Activated T-cell treated with anti-CD3 and anti-CD28 coated beads, Interleukin-2, amount 50 U/mL, for 4 hours (primary cell): Measurements from ENCODE around the gene MALAT1. TPM values are rescaled to one million over a fixed set of nuclear protein-coding genes. Genes with fewer than 3 reads are reported as not detected.
"Not testable (repeated sequence)": the region's sequence is repeated elsewhere in the genome, so short reads cannot be mapped to it uniquely, and the experiment has no call there.

Source experiments
- ATAC-seq, 2 donors: fragments of 200-7000 bp; cut with Tn5 transposase; one replicate each; pipeline ENCODE4 v1.10.0; 2021
- DNase-seq: peaks from one replicate; pipeline ENCODE4 v3.0.0-alpha.2; 2020
- H3K27me3 Mint-ChIP-seq: one replicate; pipeline ENCODE4 v1.8.0; 2021; ENCODE audit warnings: low read depth, mixed read lengths
- H3K36me3 Mint-ChIP-seq: one replicate; pipeline ENCODE4 v1.8.0; 2022; ENCODE audit warnings: mixed read lengths; ENCODE audit not compliant: insufficient read depth
- H3K4me1 Mint-ChIP-seq: one replicate; pipeline ENCODE4 v1.8.0; 2021; ENCODE audit warnings: low read depth, mixed read lengths
- H3K4me3 Mint-ChIP-seq: one replicate; pipeline ENCODE4 v1.8.0; 2021; ENCODE audit warnings: mild to moderate bottlenecking, moderate library complexity, mixed read lengths
- H3K9me3 Mint-ChIP-seq: one replicate; pipeline ENCODE4 v1.8.0; 2021; ENCODE audit warnings: mixed read lengths
- total RNA-seq, 3 donors: library from RNA; stranded (reverse); gene quantifications; one replicate each; pipeline ENCODE4 v1.2.1, GENCODE V29; 2021

MALAT1 gene
- total RNA-seq, 3 donors from 2014 or later, result 3,100 to 4,455 (median 3,753) TPM

DNA sequence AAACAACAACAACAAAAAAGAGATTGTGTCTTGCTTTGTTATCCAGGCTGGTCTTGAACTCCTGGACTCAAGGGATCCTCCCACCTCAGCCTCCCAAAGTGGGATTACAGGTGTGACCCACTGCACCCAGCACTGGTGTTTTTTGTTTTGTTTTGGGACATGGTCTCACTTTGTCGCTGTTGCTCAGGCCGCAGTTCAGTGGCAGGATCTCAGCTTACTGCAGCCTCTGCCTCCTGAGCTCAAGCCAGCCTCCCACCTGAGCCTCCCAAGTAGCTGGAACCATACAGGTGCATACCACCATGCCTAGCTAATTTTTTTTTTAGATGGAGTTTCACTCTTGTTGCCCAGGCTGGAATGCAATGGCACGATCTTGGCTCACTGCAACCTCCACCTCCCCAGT is 13.5 kb downstream of the MALAT1 start:
- H3K27me3 Mint-ChIP-seq, H3K36me3 Mint-ChIP-seq, DNase-seq, H3K4me3 Mint-ChIP-seq, H3K9me3 Mint-ChIP-seq, ATAC-seq: not testable (repeated sequence)
- peaks cover 20% of the 10 kb centered on the region for H3K4me1 Mint-ChIP-seq

DNA sequence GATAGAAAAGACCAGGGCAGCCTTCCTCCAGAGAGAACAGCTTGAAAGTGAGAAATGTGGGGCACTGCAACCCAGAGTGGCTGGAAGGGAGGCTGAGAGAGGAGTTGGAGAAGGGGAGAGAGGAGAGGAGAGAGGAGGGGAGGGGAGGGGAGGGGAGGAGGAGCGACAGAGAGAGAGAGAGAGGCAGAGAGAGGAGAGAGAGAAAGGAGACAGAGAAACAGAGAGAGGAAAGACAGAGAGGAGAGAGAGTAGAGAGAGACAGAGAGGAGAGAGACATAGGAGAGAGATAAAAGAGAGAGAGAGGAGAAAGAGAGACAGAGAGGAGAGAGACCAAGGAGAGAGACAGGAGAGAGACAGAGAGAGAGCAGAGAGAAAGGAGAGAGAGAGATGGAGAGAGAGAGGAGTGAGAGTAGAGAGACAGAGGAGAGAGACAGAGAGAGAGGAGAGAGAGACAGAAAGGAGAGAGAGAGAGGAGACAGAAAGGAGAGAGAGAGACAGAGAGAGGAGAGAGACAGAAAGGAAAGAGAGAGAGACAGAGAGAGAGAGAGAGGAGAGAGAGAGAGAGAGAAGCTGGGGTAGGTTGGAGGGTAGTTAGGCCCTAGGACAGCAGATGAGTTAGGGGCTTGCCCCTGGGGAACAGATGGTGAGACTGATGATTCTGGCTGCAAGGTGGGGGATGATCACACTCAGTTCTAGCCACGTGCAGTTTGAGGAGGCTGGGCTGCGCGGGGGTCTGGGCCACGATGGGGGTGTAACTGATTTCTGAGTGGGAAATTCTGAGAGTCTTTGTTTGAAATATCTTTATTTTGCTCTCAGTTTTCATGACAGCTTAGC is 17.5 kb downstream of the MALAT1 start:
- DNase-seq, result no peak
- H3K27me3 Mint-ChIP-seq, result no peaks in the 10 kb centered on the region
- H3K4me3 Mint-ChIP-seq, result no peak overlapping the region
- H3K9me3 Mint-ChIP-seq, result no peaks in the 10 kb centered on the region
- ATAC-seq, result peak in 1 of 2 donors; percentile 34
- peaks cover 8% of the 10 kb centered on the region for H3K4me1 Mint-ChIP-seq
- H3K36me3 Mint-ChIP-seq, result no peaks in the 10 kb centered on the region

DNA sequence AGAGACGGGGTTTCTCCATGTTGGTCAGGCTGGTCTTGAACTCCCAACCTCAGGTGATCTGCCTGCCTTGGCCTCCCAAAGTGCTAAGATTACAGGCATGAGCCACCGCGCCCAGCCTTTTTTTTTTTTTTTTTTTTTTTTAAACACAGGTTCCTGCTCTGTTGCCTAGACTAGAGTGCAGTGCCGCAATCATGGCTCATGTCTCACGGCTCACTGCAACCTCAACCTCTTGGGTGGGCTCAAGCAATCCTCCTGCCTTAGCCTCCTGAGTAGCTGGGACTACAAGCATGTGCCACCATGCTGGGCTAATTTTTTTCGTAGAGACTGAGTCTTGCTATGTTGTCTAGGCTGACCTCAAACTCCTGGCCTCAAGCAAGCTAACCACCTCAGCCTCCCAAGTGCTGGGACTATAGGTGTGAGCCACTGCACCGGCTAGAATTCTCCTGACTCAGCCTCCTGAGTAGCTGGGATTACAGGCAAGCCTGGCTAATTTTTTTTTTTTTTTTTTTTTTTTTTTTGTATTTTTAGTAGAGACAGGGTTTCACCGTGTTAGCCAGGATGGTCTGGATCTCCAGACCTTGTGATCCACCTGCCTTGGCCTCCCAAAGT is 20.2 kb downstream of the MALAT1 start:
- H3K27me3 Mint-ChIP-seq, ATAC-seq, H3K4me3 Mint-ChIP-seq, H3K36me3 Mint-ChIP-seq, H3K9me3 Mint-ChIP-seq, DNase-seq: not testable (repeated sequence)
- peaks cover 33% of the 10 kb centered on the region for H3K4me1 Mint-ChIP-seq

DNA sequence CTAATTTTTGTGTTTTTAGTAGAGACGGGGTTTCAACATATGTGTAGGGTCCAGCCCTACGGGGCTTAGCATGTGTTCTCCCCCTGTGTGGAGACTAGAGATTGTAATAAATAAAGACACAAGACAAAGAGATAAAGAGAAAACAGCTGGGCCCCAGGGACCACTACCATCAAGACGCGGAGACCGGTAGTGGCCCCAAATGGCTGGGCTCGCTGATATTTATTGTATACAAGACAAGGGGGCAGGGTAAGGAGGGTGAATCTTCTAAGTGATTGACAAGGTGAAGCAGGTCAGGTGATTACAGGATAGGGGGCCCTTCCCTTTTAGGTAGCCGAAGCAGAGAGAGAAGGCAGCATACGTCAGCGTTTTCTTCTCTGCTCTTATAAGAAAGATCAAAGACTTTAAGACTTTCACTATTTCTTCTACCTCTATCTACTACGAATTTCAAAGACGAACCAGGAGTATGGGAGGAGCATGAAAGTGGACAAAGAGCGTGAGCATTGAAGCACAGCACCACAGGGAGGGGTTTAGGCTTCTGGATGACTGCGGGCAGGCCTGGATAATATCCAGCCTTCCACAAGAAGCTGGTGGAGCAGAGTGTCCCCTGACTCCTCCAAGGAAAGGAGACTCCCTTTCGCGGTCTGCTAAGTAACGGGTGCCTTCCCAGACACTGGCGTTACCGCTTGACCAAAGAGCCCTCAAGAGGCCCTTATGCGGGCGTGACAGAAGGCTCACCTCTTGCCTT is 23.1 kb downstream of the MALAT1 start:
- H3K4me1 Mint-ChIP-seq, result peaks cover 47% of the 10 kb centered on the region
- not testable (repeated sequence) for H3K36me3 Mint-ChIP-seq, H3K27me3 Mint-ChIP-seq, DNase-seq, ATAC-seq, H3K9me3 Mint-ChIP-seq
- peak overlapping the region; percentile 75 for H3K4me3 Mint-ChIP-seq

DNA sequence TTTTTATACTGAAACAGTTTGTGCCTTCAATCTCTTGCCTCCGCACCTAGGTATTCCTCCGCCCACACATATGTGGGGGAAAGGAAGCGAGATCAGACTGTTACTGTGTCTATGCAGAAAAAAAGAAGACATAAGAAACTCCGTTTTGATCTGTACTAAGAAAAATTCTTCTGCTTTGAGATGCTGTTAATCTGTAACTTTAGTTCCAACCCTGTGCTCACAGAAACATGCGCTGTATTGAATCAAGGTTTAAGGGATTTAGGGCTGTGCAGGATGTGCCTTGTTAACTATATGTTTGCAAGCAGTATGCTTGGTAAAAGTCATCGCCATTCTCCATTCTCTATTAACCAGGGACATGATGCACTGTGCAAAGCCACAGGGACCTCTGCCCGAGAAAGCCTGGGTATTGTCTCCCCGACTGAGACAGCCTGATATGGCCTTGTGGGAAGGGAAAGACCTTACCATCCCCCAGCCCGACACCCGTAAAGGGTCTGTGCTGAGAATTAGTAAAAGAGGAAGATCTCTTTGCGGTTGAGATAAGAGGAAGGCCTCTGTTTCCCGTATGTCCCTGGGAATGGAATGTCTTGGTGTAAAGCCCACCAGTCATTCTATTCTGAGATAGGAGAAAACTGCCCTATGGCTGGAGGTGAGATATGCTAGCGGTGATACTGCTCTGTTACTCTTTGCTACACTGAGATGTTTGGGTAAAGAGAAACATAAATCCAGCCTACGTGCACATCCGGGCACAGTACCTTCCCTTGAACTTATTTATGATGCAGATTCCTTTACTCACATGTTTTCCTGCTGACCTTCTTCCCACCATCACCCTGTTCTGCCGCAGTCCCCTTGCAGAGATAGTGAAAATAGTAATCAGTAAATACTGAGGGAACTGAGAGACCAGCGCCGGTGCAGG is 24.1 kb downstream of the MALAT1 start:
- peak; percentile 49 for DNase-seq
- Mint-ChIP-seq H3K4me1 (peaks cover 51% of the 10 kb centered on the region), H3K4me3 (peak overlapping the region; percentile 75)
- ATAC-seq, H3K27me3 Mint-ChIP-seq, H3K9me3 Mint-ChIP-seq, H3K36me3 Mint-ChIP-seq: not testable (repeated sequence)

DNA sequence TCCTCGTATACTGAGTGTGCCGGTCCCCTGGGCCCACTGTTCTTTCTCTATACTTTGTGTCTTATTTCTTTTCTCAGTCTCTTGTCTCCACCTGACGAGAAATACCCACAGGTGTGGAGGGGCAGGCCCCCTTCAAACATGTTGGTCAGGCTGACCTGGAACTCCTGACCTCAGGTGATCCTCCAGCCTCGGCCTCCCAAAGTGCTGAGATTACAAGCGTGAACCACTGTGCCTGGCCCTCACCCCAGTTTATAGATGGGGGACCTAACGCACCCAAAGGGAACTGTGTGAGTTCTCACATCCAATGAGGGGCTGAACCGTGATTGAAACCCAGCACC is 24.8 kb downstream of the MALAT1 start:
- not testable (repeated sequence) for H3K27me3 Mint-ChIP-seq, H3K36me3 Mint-ChIP-seq, ATAC-seq, DNase-seq, H3K9me3 Mint-ChIP-seq
- peak overlapping the region; percentile 75 for H3K4me3 Mint-ChIP-seq
- H3K4me1 Mint-ChIP-seq, result peaks cover 51% of the 10 kb centered on the region

DNA sequence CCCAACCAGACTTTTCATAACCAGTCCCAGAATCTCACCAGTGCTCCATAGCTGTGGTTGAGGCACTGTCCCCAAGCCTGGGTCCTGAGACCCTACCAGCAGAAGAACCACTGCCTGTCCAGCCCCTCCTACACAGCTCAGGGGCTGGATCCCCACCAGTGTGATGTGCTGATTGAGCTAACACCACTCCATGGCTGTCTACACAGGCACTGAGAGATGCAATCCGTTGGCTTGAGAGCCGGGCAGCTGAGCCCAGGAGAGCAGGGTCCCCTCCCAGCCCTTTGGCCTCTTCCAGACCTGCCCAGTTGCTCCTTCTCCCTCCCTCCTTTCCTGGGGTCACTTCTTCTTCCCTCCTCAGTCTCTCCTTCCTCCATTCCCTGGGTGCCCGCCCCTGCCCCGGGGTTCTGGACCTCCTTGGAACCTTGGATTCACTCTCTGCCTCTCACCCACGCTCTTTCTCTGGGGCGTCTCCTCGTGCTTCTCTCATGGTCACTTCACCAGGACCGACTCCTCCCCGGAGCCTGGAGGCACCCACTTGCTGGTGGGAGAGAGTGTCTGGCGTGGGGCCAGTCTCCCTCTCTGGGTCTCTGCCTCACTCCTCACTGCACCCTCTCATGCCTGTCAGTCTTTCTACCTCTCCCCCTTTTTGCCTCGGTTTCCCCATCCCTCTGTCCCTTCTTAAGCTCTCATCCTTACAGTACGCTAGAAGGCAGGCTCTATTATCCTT is 25.3 kb downstream of the MALAT1 start:
- ATAC-seq (peak; percentile 4 to 6), DNase-seq (no peak)
- Mint-ChIP-seq H3K9me3 (no peaks in the 10 kb centered on the region), H3K36me3 (peaks cover 10% of the 10 kb centered on the region), H3K4me1 (peaks cover 54% of the 10 kb centered on the region), H3K27me3 (no peaks in the 10 kb centered on the region), H3K4me3 (peak overlapping the region; percentile 75)

DNA sequence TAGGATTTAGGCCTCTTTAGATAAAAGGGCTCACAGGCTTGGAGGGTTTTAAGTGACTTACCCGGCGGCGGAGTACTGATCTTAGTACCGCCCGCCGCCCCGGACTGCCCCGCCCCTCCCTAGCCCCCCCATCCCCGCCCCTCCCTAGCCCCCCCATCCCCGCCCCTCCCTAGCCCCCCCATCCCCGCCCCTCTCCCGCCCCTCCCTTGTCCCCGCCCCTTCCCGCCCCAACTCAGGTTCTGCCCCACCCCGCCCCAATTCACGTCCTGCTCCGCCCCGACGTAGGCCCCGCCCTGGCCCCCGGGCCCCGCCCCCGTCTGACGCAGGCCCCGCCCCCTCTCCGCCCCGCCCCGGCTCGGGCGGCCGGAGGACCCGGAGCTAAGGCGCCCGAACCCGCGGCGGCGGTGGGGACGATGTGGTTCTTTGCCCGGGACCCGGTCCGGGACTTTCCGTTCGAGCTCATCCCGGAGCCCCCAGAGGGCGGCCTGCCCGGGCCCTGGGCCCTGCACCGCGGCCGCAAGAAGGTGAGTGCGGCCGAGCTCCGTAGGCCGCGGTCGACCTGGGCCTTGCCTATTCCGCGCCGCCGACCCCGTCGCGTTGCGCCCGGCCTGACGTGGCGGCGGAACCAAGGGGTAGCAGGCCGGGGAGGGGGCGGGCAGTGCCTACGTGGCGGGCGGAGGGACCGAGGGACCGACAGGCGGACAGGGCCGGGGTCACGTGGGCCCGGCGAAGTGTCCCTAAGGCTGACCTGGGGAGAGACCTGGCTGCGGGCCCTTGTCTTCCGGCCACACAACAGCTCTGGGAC is 26.1 kb downstream of the MALAT1 start, which contains the start of gene SCYL1:
Gene SCYL1 (plus strand): TSS at position 343 of the 805 bp plus-strand sequence. CDS start 71 bp downstream, at position 414.
- Mint-ChIP-seq H3K4me1 (peaks cover 58% of the 10 kb centered on the region), H3K27me3 (no peaks in the 10 kb centered on the region), H3K36me3 (peaks cover 10% of the 10 kb centered on the region), H3K4me3 (peak within 1 kb of the TSS; percentile 86), H3K9me3 (no peaks in the 10 kb centered on the region)
- ATAC-seq, result peak; percentile 88 to 91
- peak; percentile 80 for DNase-seq

DNA sequence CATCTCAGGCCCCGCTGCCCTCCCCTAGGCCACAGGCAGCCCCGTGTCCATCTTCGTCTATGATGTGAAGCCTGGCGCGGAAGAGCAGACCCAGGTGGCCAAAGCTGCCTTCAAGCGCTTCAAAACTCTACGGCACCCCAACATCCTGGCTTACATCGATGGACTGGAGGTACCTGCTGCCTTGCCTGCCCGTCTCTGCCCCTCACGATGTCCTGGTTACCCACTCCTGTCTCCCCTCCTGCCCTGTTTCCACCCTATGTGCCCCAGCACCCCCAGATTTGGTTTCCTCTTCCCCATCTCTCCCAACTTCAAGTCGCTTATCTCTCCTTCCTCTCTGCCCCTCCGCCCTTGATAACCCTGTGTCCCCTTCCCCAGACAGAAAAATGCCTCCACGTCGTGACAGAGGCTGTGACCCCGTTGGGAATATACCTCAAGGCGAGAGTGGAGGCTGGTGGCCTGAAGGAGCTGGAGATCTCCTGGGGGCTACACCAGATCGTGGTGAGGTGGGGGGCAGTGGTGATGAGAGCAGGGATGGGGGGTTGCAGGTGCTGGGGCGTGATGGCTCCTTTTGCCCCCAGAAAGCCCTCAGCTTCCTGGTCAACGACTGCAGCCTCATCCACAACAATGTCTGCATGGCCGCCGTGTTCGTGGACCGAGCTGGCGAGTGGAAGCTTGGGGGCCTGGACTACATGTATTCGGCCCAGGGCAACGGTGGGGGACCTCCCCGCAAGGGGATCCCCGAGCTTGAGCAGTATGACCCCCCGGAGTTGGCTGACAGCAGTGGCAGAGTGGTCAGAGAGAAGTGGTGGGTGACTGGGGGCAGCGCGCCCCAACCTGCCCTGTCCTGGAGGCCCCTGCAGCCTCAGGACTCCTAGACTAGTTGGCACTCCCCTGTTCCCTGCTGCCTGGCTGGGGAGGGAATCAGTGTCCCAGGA is 27.0 kb downstream of the MALAT1 start:
- ATAC-seq (peak; percentile 13 to 23), DNase-seq (no peak)
- Mint-ChIP-seq H3K36me3 (peaks cover 14% of the 10 kb centered on the region), H3K27me3 (no peaks in the 10 kb centered on the region), H3K9me3 (no peaks in the 10 kb centered on the region), H3K4me3 (peak overlapping the region; percentile 86), H3K4me1 (peaks cover 61% of the 10 kb centered on the region)

DNA sequence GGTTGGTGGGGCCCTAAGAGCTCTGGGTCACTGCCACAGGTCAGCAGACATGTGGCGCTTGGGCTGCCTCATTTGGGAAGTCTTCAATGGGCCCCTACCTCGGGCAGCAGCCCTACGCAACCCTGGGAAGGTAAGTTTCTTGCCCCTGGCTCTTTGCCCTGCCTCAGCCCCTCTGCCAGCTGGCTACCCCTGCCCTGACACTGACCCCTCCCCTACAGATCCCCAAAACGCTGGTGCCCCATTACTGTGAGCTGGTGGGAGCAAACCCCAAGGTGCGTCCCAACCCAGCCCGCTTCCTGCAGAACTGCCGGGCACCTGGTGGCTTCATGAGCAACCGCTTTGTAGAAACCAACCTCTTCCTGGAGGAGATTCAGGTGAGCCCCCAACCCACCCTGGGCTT is 27.9 kb downstream of the MALAT1 start:
- Mint-ChIP-seq H3K27me3 (no peaks in the 10 kb centered on the region), H3K4me3 (peak overlapping the region; percentile 86), H3K4me1 (peaks cover 58% of the 10 kb centered on the region), H3K9me3 (no peaks in the 10 kb centered on the region), H3K36me3 (peaks cover 14% of the 10 kb centered on the region)
- ATAC-seq (no peak), DNase-seq (no peak)

DNA sequence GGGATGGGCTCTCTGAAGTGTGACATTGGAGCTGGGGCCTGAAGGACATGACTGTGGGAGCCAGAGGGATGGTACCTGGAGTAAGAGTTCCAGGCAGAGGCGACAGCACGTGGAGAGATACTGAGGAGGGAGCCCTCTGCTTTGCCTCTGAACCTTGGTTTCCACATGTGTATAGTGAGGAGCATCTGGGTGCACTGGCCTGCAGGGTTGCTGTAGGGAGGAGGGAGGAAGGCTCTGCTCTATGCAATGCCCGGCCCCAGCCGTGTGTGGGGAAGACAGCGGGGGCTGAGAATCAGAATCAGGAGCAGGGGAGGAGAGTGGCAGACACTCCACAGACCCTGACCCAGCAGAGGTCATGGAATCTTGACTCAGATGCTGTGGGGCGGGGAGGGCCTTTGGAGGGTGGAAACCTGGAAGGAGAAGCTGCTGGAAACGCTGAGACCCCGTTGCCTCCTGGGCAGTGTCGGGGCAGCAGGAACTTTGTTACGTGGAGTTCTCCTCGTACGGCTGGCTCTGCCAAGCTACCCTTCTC is 30.0 kb downstream of the MALAT1 start:
- no peak overlapping the region for H3K4me3 Mint-ChIP-seq
- ATAC-seq (no peak), DNase-seq (no peak)
- H3K9me3 Mint-ChIP-seq, result no peaks in the 10 kb centered on the region
- H3K36me3 Mint-ChIP-seq, result peaks cover 15% of the 10 kb centered on the region
- H3K4me1 Mint-ChIP-seq, result peaks cover 37% of the 10 kb centered on the region
- H3K27me3 Mint-ChIP-seq, result no peaks in the 10 kb centered on the region
